Liver (tissue), 3 donors: Measurements from ENCODE around the gene JPT1.

Experiments
- ATF3 ChIP-seq: IDR thresholded peaks from 2 replicates; pipeline ENCODE4 v1.6.1; 2016; ENCODE audit warnings: antibody characterized with exemption
- CTCF ChIP-seq: fragments of 150-350 bp; IDR thresholded peaks from 2 replicates; pipeline ENCODE4 v1.5.1; 2017; ENCODE audit warnings: improper control_type of control experiment, low read depth, low read length; ENCODE audit not compliant: missing input control
- EGR1 ChIP-seq, 2 donors: IDR thresholded peaks; 2 replicates each; pipeline ENCODE4 v1.6.1; 2016 to 2018; ENCODE audit warnings: antibody characterized with exemption in 2 of 2, low read depth in 2 of 2
- FOXA1 ChIP-seq: IDR thresholded peaks from 2 replicates; pipeline ENCODE4 v1.6.1; 2016; ENCODE audit warnings: antibody characterized with exemption
- REST ChIP-seq: IDR thresholded peaks from 2 replicates; pipeline ENCODE4 v1.6.1; 2016; ENCODE audit warnings: antibody characterized with exemption, mild to moderate bottlenecking
- YY1 ChIP-seq: IDR thresholded peaks from 2 replicates; pipeline ENCODE4 v1.6.1; 2016; ENCODE audit warnings: antibody characterized with exemption, mild to moderate bottlenecking
- ZBTB33 ChIP-seq: IDR thresholded peaks from 2 replicates; pipeline ENCODE4 v1.6.1; 2016; ENCODE audit warnings: antibody characterized with exemption
- donor health status: healthy.
- donor health status: healthy.

- TF ChIP-seq FOXA1, result no peak
- no peak for TF ChIP-seq REST
- TF ChIP-seq CTCF, result no peak
- no peak for TF ChIP-seq ZBTB33
- no peak for TF ChIP-seq EGR1 (IDR thresholded peaks at IDR 0.05; ENCODE audit: low read depth in 2 of 2)
- TF ChIP-seq YY1, result no peak
- TF ChIP-seq ATF3, result no peak
Observed at GRCh38 chr17:75142236-75142971, 11.9 kb downstream of the JPT1 start.
